MM.1S (cell line): ENCODE measurements around the gene GNG11.
A peak's percentile ranks its signal among the peaks of the same experiment; 100 is the strongest.
"Not testable (repeated sequence)": the region's sequence is repeated elsewhere in the genome, so short reads cannot be mapped to it uniquely, and the experiment has no call there.

Experiments used
- DNase-seq: peaks from one replicate; pipeline ENCODE4 v3.0.0-alpha.2; 2015
- H2AFZ ChIP-seq: fragments of 300-600 bp; sonication (generic); 2 replicates; pipeline ENCODE4 v1.6.0; 2016; ENCODE audit warnings: antibody characterized with exemption, low read length
- H3F3A ChIP-seq: fragments of 300-600 bp; sonication (generic); 2 replicates; pipeline ENCODE4 v1.6.1; 2016; ENCODE audit warnings: mild to moderate bottlenecking, antibody characterized with exemption, low read length, moderate library complexity, mixed read lengths; ENCODE audit not compliant: insufficient read depth
- H3K27ac ChIP-seq: fragments of 300-600 bp; sonication (generic); 2 replicates; pipeline ENCODE4 v1.5.1; 2016; ENCODE audit warnings: mild to moderate bottlenecking, low read length
- H3K27me3 ChIP-seq: fragments of 300-600 bp; sonication (generic); replicated peaks from 2 replicates; pipeline ENCODE4 v1.6.0; 2016; ENCODE audit warnings: low read length; ENCODE audit not compliant: insufficient read depth
- H3K36me3 ChIP-seq: fragments of 300-600 bp; sonication (generic); replicated peaks from 2 replicates; pipeline ENCODE4 v1.6.1; 2016; ENCODE audit warnings: mild to moderate bottlenecking, low read length, mixed read lengths; ENCODE audit not compliant: insufficient read depth
- H3K4me1 ChIP-seq: fragments of 300-600 bp; sonication (generic); 2 replicates; pipeline ENCODE4 v1.6.1; 2016; ENCODE audit warnings: low read length, mixed read lengths
- H3K4me2 ChIP-seq: fragments of 300-600 bp; sonication (generic); 2 replicates; pipeline ENCODE4 v1.6.0; 2016; ENCODE audit warnings: low read depth, low read length
- H3K4me3 ChIP-seq: fragments of 300-600 bp; sonication (generic); 2 replicates; pipeline ENCODE4 v1.5.1; 2016; ENCODE audit warnings: low read length, mixed read lengths
- H3K79me2 ChIP-seq: fragments of 300-600 bp; sonication (generic); 2 replicates; pipeline ENCODE4 v1.6.1; 2016; ENCODE audit warnings: mixed run types, low read length, mixed read lengths
- H3K9ac ChIP-seq: fragments of 300-600 bp; sonication (generic); 2 replicates; pipeline ENCODE4 v1.6.1; 2016; ENCODE audit warnings: low read length, mixed read lengths
- H3K9me2 ChIP-seq: fragments of 300-600 bp; sonication (generic); replicated peaks from 2 replicates; pipeline ENCODE4 v1.6.1; 2016; ENCODE audit warnings: mild to moderate bottlenecking, low read length, mixed read lengths; ENCODE audit not compliant: insufficient read depth
- H3K9me3 ChIP-seq: fragments of 300-600 bp; sonication (generic); replicated peaks from 2 replicates; pipeline ENCODE4 v1.6.1; 2016; ENCODE audit warnings: mild to moderate bottlenecking, low read length, mixed read lengths; ENCODE audit not compliant: insufficient read depth
- H4K20me1 ChIP-seq: fragments of 300-600 bp; sonication (generic); 2 replicates; pipeline ENCODE4 v1.6.1; 2016; ENCODE audit warnings: mild to moderate bottlenecking, low read length, moderate library complexity, mixed read lengths; ENCODE audit not compliant: insufficient read depth
- EZH2 ChIP-seq: fragments of 300-600 bp; sonication (generic); optimal IDR thresholded peaks from 2 replicates; pipeline ENCODE3; 2017; ENCODE audit warnings: low read depth, mild to moderate bottlenecking, antibody characterized with exemption, low read length, mixed read lengths
- EZH2phosphoT487 ChIP-seq: fragments of 300-600 bp; sonication (generic); IDR thresholded peaks from 2 replicates; pipeline ENCODE4 v1.6.1; 2018; ENCODE audit warnings: antibody characterized with exemption, low read length
- TF ChIP-seq, protein P1 (sequence below): fragments of 300-600 bp; sonication (generic); IDR thresholded peaks from 2 replicates; pipeline ENCODE4 v1.5.1; 2016; ENCODE audit warnings: antibody characterized with exemption, low read length, mixed read lengths

The GNG11 gene

DNA sequence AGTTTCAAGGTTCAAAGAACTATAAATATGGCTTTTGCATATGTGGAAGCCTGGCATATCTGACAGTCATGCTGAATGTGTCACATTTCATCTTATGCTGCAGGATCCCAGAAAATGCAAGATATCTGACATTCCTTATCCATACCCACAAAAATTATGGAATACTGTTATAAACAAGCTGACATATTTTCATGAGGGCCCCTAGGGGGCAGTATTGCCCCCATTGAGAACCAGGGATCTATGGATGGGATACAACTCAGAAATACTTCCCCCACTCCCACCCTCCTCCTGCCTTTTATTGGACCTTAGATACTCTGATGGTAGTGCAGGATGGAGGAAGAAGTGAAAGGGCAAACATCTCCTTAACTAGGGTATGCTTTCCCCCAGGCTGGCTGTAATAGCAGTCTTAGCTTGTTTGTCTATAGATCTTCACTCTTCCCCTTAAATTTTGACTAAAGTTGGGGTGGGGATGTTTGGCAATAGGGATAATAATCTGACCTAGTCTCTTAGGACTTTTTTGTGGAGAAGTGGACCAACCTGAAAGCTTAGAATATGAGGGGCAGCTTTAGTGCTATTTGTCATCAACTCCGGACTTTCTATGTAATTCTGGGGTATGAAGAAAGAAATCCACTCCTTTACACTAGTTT is 18.6 kb upstream of the GNG11 start:
- Histone ChIP-seq H3K4me1 (no peaks in the 10 kb centered on the region), H3K79me2 (no peaks in the 10 kb centered on the region), H3K9me3 (no peaks in the 10 kb centered on the region), H3K9me2 (no peaks in the 10 kb centered on the region), H3K9ac (no peak overlapping the region), H3K27me3 (no peaks in the 10 kb centered on the region), H3K4me2 (no peak overlapping the region), H4K20me1 (no peaks in the 10 kb centered on the region), H3F3A (no peaks in the 10 kb centered on the region), H3K4me3 (no peak overlapping the region), H2AFZ (no peak overlapping the region), H3K27ac (no peak overlapping the region), H3K36me3 (no peaks in the 10 kb centered on the region)
- DNase-seq, result peak; percentile 32
- TF ChIP-seq, protein P1, sequence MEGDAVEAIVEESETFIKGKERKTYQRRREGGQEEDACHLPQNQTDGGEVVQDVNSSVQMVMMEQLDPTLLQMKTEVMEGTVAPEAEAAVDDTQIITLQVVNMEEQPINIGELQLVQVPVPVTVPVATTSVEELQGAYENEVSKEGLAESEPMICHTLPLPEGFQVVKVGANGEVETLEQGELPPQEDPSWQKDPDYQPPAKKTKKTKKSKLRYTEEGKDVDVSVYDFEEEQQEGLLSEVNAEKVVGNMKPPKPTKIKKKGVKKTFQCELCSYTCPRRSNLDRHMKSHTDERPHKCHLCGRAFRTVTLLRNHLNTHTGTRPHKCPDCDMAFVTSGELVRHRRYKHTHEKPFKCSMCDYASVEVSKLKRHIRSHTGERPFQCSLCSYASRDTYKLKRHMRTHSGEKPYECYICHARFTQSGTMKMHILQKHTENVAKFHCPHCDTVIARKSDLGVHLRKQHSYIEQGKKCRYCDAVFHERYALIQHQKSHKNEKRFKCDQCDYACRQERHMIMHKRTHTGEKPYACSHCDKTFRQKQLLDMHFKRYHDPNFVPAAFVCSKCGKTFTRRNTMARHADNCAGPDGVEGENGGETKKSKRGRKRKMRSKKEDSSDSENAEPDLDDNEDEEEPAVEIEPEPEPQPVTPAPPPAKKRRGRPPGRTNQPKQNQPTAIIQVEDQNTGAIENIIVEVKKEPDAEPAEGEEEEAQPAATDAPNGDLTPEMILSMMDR, result peak; percentile 84
- TF ChIP-seq EZH2phosphoT487, result no peak

DNA sequence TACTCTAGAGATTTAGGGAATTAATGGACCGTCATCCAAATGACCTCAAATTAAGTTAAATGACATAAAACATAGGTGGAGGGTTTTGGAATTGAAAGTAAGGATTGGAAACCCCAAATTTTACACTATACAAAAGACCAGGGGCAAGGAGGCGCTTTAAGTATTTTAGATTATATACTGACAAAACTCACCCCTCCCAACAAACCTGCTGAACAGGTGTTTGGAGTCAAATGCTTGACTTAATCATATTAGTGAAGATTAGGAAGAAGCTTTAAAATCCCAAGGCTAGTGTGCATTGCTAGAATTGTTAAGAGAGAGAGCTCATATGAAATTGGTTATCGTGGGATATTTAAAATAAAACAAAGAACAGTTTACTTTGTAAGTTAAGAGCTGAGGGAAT is 15.3 kb upstream of the GNG11 start, which contains the start of gene GNGT1:
TSS of gene GNGT1 (plus strand) at position 301 of the 400 bp plus-strand sequence. CDS start 180 bp downstream, outside the sequence.
- no peaks in the 10 kb centered on the region for H3K79me2 ChIP-seq
- H3K9me3 ChIP-seq, result no peaks in the 10 kb centered on the region
- no peak within 1 kb of the TSS for H3K4me3 ChIP-seq
- H3K4me2 ChIP-seq, result no peak within 1 kb of the TSS
- H4K20me1 ChIP-seq, result no peaks in the 10 kb centered on the region
- H2AFZ ChIP-seq, result no peak within 1 kb of the TSS
- no peaks in the 10 kb centered on the region for H3F3A ChIP-seq
- no peak for DNase-seq
- TF ChIP-seq EZH2phosphoT487, result no peak
- no peak for TF ChIP-seq EZH2
- TF ChIP-seq, protein P1, result no peak
- no peaks in the 10 kb centered on the region for H3K9me2 ChIP-seq
- no peaks in the 10 kb centered on the region for H3K36me3 ChIP-seq
- no peak within 1 kb of the TSS for H3K27ac ChIP-seq
- no peak within 1 kb of the TSS for H3K9ac ChIP-seq
- no peaks in the 10 kb centered on the region for H3K27me3 ChIP-seq
- H3K4me1 ChIP-seq, result no peaks in the 10 kb centered on the region

DNA sequence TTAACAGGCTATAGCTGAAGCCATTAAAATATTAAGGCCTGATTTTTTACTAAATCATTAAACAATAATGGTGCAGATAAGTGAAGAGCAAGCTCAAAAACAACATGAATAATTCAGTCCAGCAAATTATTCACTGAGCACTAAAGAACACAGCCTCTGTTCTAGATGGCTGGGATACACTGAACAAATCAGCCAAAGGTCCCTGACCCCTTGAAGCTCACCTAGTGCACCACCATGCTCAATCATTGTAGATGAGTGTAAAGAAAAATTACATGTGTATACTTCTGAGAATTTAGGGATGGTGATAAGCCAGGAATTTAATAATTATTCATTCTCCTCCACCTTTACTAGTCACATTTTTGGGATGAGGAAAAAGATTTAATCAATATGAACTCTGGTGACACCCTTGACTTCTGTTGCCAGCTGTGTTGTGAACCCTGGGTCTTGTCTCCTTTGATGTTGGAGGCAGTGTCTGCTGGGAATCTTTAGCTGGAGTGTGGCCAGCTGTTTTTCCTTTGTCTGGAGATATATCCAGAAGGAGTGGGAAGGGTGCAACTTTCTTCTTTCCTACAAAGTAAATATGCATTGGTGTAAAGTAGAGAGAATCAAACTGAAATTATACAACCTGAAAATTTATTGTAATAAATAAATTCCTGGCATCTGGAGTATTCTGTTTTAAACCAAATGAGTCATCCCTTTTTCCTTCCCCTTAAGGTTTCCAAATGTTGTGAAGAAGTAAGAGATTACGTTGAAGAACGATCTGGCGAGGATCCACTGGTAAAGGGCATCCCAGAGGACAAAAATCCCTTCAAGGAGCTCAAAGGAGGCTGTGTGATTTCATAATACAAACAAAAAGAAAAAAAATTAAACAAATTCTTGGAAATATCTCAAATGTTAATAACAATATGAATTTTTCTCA is 11.2 kb upstream of the GNG11 start:
- H3K27me3 ChIP-seq, result no peaks in the 10 kb centered on the region
- H3K9me3 ChIP-seq, result no peaks in the 10 kb centered on the region
- DNase-seq, result no peak
- no peaks in the 10 kb centered on the region for H3K4me1 ChIP-seq
- TF ChIP-seq, protein P1, result no peak
- no peak for TF ChIP-seq EZH2
- no peak for TF ChIP-seq EZH2phosphoT487
- H4K20me1 ChIP-seq, result no peaks in the 10 kb centered on the region
- no peaks in the 10 kb centered on the region for H3K9me2 ChIP-seq
- H3K27ac ChIP-seq, result no peak overlapping the region
- no peaks in the 10 kb centered on the region for H3F3A ChIP-seq
- H3K9ac ChIP-seq, result no peak overlapping the region
- H3K4me3 ChIP-seq, result no peak overlapping the region
- H3K4me2 ChIP-seq, result no peak overlapping the region
- H2AFZ ChIP-seq, result no peak overlapping the region
- no peaks in the 10 kb centered on the region for H3K36me3 ChIP-seq
- H3K79me2 ChIP-seq, result no peaks in the 10 kb centered on the region

DNA sequence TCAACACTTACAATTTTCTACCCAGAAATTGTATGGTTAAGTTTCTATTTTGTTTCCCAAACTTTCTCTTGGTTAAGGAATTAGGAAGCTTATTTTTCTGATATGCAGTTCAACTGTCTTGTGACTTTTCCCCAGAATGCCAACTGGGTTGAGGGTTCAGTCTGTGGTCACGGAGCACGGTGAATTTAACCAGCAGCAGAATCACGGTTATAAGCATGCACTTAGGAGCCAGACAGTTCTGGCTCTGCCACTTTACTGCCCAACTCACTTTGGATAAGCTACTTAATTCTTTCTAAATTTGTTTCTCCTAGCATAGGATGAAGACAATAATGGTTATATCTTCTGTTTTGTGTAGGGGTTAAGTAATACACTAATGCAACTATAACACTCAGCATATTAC is 10.3 kb upstream of the GNG11 start:
- not testable (repeated sequence) for H3K79me2 ChIP-seq, H3K4me3 ChIP-seq

DNA sequence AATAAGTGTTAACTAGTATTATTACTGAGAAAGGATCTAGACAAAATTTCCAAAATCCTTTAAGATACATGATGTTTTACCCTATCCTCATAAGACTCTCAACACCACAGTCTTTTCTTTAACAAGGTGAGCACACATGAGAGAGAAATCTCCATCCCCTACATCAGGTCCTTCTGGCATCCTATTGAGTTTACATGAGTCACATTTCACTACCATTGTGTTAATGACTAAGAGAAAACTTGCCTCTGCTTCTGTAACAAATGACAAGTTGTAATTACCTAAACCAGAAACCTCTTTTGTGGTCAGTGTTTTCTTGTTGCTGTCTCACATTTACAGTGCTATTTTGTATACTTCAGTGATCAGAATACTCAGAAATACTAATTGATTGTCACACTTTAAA is 9.9 kb upstream of the GNG11 start:
- DNase-seq, H3K79me2 ChIP-seq, H3K9me2 ChIP-seq, H3K4me2 ChIP-seq, H3F3A ChIP-seq, H3K9ac ChIP-seq, H2AFZ ChIP-seq, H4K20me1 ChIP-seq, H3K27me3 ChIP-seq, H3K4me1 ChIP-seq, H3K9me3 ChIP-seq, H3K27ac ChIP-seq, H3K36me3 ChIP-seq, H3K4me3 ChIP-seq: not testable (repeated sequence)

More for the DNA sequence above, 10.3 kb upstream of the GNG11 start:
- not testable (repeated sequence) for H3K27ac ChIP-seq, H3K4me1 ChIP-seq, H3K36me3 ChIP-seq, H3K9me2 ChIP-seq, H3K27me3 ChIP-seq, H2AFZ ChIP-seq, H3K9ac ChIP-seq, H4K20me1 ChIP-seq, H3K4me2 ChIP-seq, H3F3A ChIP-seq, H3K9me3 ChIP-seq, DNase-seq
